Fibroblast of pulmonary artery (primary cell): ENCODE results near the gene ATXN7L1.

Source experiments
- DNase-seq: peaks from one replicate; pipeline ENCODE4 v3.0.0-alpha.2; 2010; ENCODE audit warnings: low read depth
- H3K4me3 ChIP-seq: replicated peaks from 2 replicates; pipeline ENCODE4 v1.5.1; 2011; ENCODE audit warnings: low read depth, mild to moderate bottlenecking, control low read depth, low read length, moderate library complexity
- CTCF ChIP-seq: IDR thresholded peaks from 2 replicates; pipeline ENCODE4 v1.5.1; 2011; ENCODE audit warnings: mild to moderate bottlenecking, control low read depth, low read length, inconsistent platforms; ENCODE audit errors: missing control alignments

The ATXN7L1 gene

GRCh38 chr7:105745681-105746330 lies 130.6 kb downstream of the ATXN7L1 start:
- TF ChIP-seq CTCF = no peak
- H3K4me3 ChIP-seq = no peak overlapping the region

GRCh38 chr7:105744258-105744657 lies 132.1 kb downstream of the ATXN7L1 start:
- no peak for TF ChIP-seq CTCF
- no peak for DNase-seq
- H3K4me3 ChIP-seq = no peak overlapping the region

More at GRCh38 chr7:105745681-105746330, 130.6 kb downstream of the ATXN7L1 start:
- no peak for DNase-seq

GRCh38 chr7:105743351-105744090 lies 132.9 kb downstream of the ATXN7L1 start:
- no peak for TF ChIP-seq CTCF
- H3K4me3 ChIP-seq = no peak overlapping the region
- DNase-seq = no peak

- TF ChIP-seq CTCF = no peak
- no peak for DNase-seq
- H3K4me3 ChIP-seq = no peak overlapping the region
These were observed 133.6 kb downstream of the ATXN7L1 start for GRCh38 chr7:105742787-105743186.

- no peak for TF ChIP-seq CTCF
- H3K4me3 ChIP-seq = no peak overlapping the region
- no peak for DNase-seq
These were observed 134.4 kb downstream of the ATXN7L1 start for GRCh38 chr7:105741982-105742381.

- peak; percentile 8 for TF ChIP-seq CTCF
- no peak for DNase-seq
- no peak overlapping the region for H3K4me3 ChIP-seq
These were observed 138.3 kb downstream of the ATXN7L1 start for GRCh38 chr7:105738133-105738532.
